Hypothalamus (tissue), 51 donors: ENCODE measurements around the gene GTPBP4.

Experiments
- DNase-seq, 51 donors: peaks; one replicate each; lab custom pipeline; 2025; lab: John Stamatoyannopoulos, UW

Gene GTPBP4

DNA sequence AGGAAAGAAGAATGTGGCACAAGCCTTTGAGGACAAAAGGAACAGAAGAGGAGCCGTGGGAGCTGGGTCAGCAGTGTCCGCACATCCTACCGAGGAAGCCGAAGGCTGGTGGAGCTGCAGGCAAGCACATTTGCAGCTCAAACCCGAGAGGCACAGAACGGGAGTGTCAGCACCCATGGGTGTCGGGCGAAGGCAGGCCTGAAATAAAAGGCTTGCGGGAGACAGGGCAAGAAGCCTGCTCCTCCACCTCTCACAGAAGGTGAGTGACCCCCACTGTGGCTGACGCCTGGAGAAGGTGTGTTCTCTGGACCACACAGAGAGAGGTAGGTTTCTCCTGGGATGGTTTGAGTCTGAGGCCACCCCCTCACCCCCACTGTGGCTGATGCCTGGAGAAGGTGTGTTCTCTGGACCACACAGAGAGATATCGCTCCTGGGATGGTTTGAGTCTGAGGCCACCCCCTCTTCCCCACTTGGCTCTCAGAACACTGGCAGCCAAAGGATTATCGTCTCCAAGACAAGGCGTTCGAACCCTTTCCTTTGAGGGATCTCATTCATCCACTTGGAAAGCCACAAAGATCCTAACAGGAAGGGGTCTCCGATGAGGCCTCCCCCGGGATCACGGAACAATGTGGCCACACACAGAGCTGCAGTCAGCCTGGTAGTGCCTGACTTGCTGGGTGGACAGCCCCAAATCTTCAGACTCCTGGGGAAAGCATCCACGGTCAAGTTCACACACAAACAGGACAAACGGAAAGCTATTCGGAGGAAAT is 21.6 kb upstream of the GTPBP4 start:
- no peak for DNase-seq

DNA sequence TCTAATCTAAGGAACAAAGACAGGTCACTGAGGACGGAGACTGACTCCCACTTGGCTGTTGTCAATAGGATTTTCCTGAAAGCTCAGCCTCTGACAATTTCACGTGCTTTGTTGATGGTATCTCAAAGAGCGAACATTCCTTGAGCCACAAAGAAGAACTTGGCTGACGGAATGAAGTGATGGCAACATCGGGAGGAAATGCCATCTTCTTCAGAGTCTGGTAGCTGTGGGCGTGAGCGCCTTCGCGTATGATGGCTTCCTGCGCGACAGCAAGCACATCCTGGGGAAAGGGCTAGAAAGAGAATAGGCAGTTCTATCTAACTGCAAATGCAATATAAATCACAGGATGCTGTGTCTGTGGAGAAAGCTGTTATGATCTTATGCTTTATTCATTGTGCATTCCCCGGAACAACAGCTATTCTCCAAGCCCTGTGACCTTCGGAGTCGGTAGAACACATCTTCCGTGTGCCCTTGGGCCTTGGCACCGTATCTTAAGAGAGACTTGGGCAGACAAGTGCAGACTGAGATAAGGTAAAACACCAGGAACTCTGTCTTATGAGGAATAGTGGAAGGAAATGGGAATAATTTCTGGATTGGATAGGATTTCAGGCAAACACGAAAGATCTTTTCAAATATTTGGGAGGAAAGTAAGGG is 19.6 kb upstream of the GTPBP4 start:
- no peak for DNase-seq

DNA sequence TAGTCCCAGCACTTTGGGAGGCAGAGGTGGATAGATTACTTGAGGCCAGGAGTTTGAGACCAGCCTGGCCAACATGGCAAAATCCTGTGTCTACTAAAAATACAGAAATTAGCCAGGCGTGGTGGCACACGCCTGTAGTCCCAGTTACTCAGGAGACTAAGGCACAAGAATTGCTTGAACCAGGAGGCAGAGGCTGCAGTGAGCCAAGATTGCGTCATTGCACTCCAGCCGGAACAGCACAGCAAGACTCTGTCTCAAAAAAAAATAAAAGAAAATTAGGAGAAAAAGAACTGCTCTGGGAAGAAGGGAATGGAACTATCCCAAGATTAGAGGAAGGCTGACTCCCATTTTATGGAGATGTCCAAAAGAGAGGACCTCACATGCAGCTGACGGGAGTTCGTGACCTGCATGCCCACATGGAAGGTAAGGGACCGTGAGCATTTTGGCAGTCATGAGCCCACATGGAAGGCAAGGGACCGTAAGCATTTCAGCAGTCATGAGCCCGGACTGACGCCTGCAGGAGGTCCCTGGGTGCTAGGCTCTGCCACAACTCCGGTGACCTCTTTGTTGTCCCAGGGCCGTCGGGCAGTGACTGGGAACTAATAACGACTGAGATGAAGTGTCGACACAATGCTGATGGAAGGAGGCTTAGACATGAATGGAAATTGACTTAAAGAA is 18.6 kb upstream of the GTPBP4 start:
- no peak for DNase-seq

DNA sequence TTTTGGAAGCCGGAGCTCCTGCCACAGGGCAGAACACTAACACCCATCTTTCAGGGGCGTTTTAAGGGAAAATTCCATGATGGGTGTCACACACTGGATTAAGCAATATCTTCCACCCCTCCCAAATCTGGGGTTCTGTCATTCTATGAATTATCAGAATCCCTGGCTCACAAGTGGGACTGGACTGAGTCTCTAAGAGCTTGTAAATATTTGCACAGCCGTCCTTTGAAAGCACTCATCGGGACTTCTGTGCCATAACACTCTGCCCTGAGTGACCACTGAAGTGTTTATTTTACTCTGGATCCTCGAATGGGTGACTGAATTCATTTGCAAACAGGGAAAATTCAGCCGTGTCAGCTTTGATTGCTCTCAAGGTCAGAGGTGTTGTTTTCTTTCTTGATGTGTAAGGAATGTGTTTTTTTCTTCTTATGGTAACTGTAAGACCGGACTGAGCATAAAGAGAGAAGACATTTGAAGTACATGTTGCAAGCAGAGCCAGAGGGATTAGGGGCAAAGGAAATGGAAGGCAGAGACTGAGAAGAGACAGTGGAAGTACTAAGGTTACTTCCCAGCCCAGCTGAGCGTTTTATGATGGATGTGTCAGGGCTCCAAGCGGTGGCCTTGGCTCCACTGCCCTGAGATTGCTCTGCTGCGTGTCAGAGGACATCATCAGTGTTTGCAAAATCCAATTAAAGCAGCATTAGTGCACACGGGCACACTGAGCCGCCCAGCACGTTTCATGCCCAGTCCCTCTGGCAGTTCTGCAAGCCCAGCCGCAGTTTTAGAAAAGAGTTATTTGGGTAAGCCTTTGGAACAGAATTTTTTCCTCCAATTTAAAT is 17.7 kb upstream of the GTPBP4 start:
- DNase-seq: no peak

DNA sequence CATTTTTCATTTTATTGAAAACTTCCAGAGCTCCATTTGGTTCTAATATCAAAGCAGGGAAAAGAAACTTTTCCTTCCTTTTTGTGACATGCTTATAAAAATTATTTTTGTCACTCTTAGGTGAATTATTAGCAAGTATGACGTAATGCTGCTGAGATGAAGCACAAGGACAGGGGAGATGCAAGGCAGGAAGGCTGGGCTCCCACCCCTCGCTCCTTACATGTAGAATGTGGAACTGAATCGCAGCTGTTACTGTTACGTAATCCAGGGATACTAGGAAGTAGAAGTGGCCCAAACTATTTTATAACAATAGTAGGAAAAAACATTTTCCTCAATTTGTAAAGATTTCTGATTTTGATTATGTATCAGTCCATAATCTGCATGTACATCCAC is 17.1 kb upstream of the GTPBP4 start:
- DNase-seq: no peak

DNA sequence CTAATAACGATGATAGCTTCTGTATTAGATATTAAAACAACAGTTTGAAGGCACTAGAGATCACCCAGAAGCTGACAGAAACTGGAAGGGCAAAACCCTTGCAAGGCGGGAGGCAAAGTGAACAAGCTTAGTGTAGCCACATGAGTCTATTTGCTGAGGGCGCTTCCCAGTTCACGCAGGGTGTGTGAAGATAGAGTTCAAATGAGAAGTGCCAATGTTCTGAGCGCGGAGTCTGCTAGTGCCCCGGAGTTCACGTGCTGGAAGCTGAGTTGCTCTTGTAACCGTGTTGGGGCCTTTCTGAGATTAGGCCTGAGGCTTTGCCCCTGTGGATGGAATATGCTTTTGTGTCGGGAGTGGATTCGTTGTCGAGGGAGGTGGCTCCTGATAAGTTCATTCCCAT is 16.6 kb upstream of the GTPBP4 start:
- no peak for DNase-seq

DNA sequence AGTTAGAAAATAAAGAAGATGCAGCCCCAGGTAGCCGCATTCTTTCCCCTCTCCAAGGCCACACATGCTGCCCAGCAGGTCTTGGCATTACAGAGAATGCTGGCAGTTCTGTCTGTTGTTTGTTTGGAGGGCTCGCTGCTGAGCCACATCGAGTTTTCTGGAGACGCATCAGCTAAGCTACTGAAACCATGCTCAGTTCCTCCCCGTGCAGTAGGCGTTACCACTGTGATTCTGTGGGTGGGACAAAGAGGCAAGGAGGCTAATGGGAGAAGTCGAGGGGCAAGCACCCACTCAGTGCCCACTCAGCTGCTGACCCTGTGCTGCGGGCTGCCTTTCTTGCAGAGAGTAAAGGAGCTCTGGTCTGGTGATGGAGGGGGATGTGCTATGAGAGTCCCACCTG is 15.5 kb upstream of the GTPBP4 start:
- no peak for DNase-seq

DNA sequence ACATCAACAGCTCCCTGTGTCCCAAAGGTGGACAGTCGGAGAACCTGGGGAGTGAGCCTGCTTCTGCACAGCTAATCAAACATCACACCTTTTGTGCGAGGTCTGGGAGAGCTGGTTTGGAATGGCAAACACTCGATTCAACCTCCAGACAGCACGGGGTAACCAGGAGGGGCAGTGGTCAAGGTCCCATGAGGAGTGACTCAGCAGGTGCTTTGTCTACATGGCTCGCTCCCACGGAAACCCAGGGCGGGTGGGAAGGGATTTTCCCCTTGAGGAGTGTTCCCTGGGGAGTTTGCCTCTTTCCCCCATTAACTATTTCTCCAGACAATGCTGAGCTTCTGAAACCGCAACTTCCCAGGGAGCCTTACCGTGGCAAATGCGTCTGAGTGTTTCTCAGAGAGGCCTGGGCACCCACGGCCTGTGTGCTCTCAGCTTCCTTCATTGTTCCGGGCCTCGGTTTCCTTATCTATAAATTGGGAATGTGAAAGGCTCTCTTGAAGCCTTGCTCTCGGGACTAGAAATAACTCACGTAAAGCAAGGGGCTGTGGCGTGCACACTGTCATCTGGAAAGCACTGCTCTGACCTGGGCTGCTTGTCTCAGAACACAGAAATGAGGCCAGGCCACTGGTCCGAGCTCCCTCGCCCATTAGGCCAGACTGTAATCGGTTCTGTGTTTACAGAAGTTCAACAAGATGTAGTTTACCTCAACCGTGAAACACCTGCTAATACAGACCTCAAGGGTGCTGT is 14.0 kb upstream of the GTPBP4 start:
- DNase-seq: no peak

DNA sequence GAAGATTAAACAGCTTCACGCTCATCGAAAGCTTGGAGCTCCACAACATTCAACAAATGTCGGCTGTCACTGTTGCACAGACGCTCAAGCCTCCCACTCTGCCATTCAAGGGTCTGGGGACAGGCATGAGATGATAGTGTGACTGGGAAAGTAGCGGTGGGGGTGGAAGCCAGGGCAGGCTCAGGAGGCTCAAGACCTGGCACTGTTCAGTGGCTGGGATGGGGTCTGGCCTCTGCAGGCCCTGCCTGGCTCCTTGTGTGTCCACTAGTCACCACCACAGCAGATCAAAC is 13.5 kb upstream of the GTPBP4 start:
- no peak for DNase-seq

DNA sequence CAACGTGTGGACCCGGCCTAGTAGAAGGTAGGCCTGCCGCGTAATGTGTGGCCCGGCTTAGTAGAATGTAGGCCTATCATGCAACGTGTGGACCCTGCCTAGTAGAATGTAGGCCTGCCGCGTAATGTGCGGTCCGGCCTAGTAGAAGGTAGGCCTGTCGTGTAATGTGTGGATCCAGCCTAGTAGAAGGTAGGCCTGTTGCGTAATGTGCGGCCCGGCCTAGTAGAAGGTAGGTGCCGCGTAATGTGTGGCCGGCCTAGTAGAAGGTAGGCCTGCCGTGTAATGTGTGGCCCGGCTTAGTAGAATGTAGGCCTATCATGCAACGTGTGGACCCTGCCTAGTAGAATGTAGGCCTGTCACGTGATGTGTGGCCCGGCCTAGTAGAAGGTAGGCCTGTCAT is 11.9 kb upstream of the GTPBP4 start:
- DNase-seq: no peak

DNA sequence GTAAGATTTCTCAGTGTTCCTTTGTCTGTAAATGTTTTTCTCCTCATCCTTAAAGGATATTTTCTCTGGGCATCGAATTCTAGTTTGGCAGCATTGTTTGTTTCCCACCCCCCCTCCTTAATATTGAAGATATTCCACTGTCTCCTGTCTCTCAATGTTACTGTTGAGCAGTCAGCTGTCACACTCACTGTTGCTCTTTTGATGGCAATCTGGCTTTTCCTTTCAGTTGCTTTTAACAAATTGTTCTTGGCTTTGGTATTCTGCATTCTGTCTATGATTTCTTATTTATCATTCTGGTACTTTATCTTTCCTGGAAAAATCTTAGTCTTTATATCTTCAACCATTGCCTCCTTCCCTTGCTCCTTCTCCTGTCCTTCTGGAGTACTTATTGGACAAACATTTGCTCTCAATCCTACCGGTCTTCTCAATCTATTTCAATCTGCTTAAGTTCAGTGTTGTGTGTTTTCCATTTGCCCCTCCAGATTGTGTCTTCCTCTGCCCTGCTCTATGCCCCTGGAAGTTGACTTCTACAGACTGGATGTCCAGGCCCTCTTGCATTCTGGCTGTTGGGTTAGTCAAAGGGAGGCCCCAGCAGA is 9.3 kb upstream of the GTPBP4 start:
- no peak for DNase-seq

DNA sequence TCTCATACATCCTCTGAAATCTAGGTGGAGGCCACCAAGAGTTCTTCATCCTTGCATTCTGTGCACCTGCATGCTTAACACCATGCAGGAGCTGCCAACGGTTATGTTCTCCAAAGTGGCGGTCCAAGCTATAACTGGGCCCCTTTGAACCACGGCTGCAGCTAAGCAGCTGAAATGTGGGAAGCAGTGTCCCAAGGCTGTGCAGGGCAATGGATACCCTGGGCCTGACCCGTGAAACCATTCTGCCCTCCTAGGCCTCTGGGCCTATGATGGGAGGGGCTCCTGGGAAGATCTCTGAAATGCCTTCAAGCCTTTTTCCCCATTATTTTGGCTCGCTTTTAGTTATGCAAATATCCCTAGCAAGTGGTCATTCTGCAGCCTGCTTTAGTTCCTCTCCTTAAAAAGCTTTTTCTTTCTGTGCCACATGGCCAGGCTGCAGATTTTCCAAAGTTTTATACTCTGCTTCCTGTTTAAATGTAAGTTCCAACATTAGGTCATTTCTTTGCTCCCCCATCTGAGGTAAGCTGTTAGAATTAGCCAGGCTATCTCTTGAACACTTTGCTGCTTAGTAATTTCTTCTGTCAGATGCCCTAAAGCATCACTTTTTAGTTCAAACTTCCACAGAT is 7.7 kb upstream of the GTPBP4 start:
- no peak for DNase-seq

DNA sequence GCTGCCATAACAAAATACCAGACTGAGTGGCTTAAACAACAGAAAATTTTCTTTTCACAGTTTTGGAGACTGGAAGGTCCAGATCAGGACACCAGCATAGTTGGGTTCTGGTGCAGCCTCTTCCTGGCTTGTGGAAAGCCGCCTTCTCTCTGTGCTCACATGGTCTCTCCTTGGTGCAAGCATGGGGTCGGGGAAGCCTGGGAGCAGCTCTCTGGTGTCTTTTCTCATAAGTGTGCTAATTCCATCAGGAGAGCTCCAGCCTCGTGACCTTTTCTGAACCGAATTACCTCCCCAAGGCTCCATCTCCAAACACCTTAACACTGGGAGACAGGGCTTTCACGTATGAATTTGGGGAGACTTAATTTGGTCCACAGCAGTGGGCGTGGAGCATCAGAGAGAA is 4.8 kb upstream of the GTPBP4 start:
- no peak for DNase-seq

DNA sequence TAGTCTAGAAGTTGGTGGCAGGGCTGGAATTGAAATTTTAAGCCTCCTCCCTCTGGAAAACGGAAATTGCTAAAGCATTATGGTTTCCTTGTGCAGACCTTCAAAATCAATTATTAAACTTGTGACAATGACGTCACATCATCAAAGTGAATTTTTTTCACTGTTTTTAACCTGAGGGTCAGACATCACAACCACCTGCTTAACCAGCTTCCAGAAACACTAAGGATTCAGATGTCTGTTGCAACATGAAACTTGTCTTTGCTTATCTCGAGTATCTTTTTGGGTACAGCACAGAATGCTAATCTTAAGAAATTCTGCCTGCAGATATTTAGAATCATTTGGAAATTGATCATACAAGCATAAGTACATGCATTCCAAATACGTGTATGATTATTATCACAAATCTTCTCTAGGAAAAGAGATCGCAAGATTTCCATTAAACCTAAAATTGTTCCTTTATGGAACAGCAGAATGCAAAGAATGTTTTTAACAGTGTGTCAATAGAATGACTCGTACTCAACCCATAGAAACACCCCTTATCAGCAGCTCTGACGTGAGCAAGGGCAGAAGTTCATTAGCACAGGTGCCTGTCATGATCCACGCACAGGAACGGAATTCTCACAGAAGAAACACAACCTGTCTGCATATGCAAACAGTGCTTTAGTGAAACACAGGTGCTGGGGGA is 4.1 kb upstream of the GTPBP4 start:
- DNase-seq: no peak

DNA sequence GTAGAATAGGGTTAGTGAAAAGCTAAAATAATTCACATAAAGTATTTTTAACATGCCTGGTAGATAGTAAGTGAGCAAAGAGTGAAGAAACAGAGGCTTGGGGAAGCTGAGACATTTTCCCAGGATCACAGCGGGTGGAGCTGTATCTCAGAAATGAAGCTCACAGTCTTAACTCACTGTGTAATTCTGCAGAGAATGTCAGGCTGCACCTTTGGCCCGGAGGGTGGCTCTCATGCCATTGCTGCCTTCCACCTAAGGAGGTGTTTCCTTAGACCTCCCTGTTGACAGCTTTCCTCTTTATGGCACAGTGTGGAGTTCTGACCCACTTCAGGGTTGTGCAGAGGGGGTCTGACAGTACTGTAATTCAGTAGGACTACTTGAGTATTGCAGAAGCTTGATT is 2.9 kb upstream of the GTPBP4 start:
- no peak for DNase-seq

DNA sequence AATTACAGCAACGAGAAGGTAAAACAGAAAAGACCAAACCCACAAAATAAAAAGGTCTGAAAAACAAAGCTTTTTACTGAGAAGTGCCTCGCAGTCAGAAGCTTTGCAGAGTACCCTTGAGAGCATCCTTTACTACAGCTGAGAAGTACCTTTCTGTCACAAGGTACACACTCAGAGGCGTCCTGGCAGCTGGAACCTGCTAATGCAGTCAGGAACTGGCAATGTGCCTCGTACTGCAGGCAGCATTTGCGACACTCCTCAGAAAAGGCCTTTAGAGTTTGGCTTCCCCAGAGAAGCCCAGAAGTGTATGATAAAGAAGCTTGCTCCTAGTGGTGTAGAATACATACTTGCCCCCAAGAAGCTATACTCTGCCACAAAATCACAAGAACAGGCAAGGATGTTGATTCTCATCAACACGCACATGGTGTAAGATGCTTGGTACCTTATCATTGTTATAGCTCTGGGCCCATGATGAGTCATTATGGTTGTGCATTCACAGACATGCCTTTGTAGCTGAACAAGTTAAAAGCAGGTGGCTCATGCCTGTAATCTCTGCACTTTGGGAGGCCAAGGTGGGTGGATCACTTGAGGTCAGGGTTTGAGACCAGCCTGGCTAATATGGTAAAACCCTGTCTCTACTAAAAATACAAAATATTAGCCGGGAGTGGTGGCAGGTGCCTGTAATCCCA is 2.0 kb upstream of the GTPBP4 start:
- DNase-seq: peak in 1 of 51 donors; percentile 12

DNA sequence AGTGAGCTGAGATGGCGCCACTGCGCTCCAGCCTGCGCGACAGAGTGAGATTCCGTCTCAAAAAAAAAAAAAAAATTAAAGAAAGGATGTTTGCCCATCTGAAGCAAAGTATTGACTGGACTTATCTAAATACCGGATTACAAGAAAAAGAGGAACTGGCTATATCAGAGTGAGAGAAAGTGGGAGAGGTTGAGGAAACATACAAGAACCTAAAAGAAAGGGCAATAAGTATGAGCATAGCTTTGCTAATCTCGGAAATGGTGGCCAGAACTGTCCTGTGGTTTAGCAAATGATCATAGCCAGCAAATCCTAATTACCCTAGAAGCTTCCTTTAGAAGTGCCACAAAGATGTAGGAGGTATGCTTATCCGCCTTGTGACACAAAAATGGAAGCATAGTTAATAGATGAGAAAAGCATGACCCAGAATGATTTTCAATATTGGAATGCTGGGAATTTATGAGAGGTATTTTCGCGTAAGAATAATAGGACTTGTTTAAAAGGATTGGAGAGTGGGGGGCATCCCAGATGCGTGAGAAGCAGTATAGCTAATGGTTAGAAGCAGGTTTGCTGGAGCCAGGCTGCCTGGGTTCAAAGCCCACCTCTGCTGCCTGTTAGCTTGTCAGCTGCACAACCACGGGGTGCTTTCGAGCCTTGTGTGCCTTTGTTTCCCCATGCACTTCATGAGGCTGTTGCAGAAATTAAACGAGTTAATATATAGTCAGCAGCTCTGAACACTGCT is 1.2 kb upstream of the GTPBP4 start:
- no peak for DNase-seq

DNA sequence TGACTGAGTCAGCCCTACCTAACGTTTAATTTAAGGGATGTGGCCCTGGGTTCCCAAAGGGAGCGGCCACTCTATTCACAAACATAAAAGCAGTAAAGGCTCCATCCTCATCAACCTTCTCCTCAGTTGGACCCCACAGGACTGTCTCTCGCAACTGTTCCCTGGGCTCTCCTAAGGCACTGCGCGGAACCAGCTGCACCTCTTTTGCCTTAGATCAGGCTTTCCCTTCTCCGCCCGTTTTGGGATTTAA is 689 bp upstream of the GTPBP4 start:
- DNase-seq: peak in 1 of 51 donors; percentile 34
